Calu3 (cell line): Measurements from ENCODE around the gene HOXC11. TPM values are rescaled to one million over a fixed set of nuclear protein-coding genes. Genes with fewer than 3 reads are reported as not detected.
A peak's percentile ranks its signal among the peaks of the same experiment; 100 is the strongest.

ENCODE experiments used
- BruUV-seq: library from RNA; stranded (reverse); fragments of 400-500 nt; replicated peaks from 2 replicates; lab custom pipeline; 2021; lab: Mats Ljungman, UMichigan
- CTCF ChIA-PET: fragments of 300-600 bp; sonication (Branson Sonifier 250); formaldehyde crosslinking; loops from one replicate; lab custom pipeline; 2022; ENCODE audit warnings: antibody characterized with exemption; lab: Charles Lee
- DNase-seq: peaks from one replicate; pipeline ENCODE4 v3.0.0; 2022
- H3K27ac Mint-ChIP-seq: one replicate; pipeline ENCODE4 v1.8.0; 2022; ENCODE audit warnings: mixed read lengths; ENCODE audit not compliant: unreplicated experiment
- H3K27me3 Mint-ChIP-seq: one replicate; pipeline ENCODE4 v1.8.0; 2022; ENCODE audit warnings: mixed read lengths; ENCODE audit not compliant: unreplicated experiment
- H3K36me3 Mint-ChIP-seq: one replicate; pipeline ENCODE4 v1.8.0; 2022; ENCODE audit warnings: mild to moderate bottlenecking, moderate library complexity, mixed read lengths; ENCODE audit not compliant: insufficient read depth, unreplicated experiment
- H3K4me1 Mint-ChIP-seq: one replicate; pipeline ENCODE4 v1.8.0; 2022; ENCODE audit warnings: mild to moderate bottlenecking, low read depth, mixed read lengths; ENCODE audit not compliant: unreplicated experiment
- H3K4me3 Mint-ChIP-seq: one replicate; pipeline ENCODE4 v1.8.0; 2022; ENCODE audit warnings: mild to moderate bottlenecking, low read depth, moderate library complexity, mixed read lengths; ENCODE audit not compliant: unreplicated experiment
- H3K9me3 Mint-ChIP-seq: one replicate; pipeline ENCODE4 v1.8.0; 2022; ENCODE audit warnings: low read depth, mixed read lengths; ENCODE audit not compliant: unreplicated experiment
- intact Hi-C: fragments of 100-400 bp; cut with micrococcal nuclease; formaldehyde crosslinking; loops from one replicate; pipeline ENCODE4 v1.10.0; 2022; ENCODE audit not compliant: unreplicated experiment
- microRNA-seq: library from miRNA; unstranded; fragments of <30 nt; microRNA quantifications from one replicate; pipeline ENCODE4 v1.2.0, GENCODE V29; 2022
- total RNA-seq: library from RNA; stranded (reverse); gene quantifications from 2 replicates; pipeline ENCODE4 v1.2.3, GENCODE V29; 2022
- TF ChIP-seq, protein P1 (sequence below): fragments of 200-600 bp; IDR thresholded peaks from one replicate; pipeline ENCODE4 v1.8.0; 2022; ENCODE audit warnings: antibody characterized with exemption; ENCODE audit not compliant: unreplicated experiment

Gene HOXC11
- total RNA-seq, 1 experiment from 2014 or later = not detected

DNA sequence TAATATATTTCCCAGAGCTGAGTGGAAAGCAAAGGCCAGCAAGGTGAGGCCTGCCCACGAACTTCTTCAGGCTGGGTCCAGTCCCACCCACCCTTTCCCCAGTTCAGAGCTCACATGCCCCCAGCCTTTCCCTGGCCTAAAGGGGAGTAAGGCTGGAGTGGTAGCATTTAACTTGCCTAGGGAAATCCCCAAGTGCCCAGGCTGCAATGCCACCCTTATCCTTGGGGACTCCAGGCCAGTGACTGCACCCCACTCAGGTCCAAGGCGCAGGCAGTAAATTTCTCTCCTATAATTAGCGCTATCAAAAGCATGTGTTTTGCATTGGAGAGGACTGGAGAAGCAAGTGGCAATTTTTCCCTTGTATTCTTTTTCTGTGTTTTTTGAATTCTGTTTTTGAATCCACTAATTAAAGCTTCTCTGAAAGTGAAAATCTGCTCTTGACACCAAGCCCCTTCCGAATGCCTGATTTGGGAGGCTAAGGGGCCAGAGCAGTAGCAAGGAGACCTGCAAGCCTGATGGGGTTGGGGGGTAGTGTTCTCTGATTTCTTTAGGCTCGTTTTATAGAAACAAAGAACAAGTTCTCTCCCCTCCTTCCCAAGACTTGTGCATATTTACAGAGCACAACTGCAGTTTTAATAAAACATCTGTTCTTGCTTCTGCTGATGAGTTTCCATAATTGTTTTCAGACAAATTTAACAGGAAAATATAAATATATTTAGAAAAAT lies 51.8 kb downstream of the HOXC11 start:
- Mint-ChIP-seq H3K36me3 (peaks cover 6% of the 10 kb centered on the region), H3K4me3 (no peak overlapping the region), H3K27ac (no peak overlapping the region), H3K4me1 (no peaks in the 10 kb centered on the region), H3K9me3 (no peaks in the 10 kb centered on the region), H3K27me3 (peaks cover 100% of the 10 kb centered on the region)
- CTCF ChIA-PET = interaction anchor here (0.6 to 1.6 kb wide), 3 partner anchors 8 to 177 kb away, joined by 3 to 5 read pairs (median 4); partner anchors contain the start of gene HOXC5
- TF ChIP-seq, protein P1, sequence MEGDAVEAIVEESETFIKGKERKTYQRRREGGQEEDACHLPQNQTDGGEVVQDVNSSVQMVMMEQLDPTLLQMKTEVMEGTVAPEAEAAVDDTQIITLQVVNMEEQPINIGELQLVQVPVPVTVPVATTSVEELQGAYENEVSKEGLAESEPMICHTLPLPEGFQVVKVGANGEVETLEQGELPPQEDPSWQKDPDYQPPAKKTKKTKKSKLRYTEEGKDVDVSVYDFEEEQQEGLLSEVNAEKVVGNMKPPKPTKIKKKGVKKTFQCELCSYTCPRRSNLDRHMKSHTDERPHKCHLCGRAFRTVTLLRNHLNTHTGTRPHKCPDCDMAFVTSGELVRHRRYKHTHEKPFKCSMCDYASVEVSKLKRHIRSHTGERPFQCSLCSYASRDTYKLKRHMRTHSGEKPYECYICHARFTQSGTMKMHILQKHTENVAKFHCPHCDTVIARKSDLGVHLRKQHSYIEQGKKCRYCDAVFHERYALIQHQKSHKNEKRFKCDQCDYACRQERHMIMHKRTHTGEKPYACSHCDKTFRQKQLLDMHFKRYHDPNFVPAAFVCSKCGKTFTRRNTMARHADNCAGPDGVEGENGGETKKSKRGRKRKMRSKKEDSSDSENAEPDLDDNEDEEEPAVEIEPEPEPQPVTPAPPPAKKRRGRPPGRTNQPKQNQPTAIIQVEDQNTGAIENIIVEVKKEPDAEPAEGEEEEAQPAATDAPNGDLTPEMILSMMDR = no peak
- no TSS peak for BruUV-seq
- intact Hi-C loops = no loop called here
- no peak for DNase-seq

DNA sequence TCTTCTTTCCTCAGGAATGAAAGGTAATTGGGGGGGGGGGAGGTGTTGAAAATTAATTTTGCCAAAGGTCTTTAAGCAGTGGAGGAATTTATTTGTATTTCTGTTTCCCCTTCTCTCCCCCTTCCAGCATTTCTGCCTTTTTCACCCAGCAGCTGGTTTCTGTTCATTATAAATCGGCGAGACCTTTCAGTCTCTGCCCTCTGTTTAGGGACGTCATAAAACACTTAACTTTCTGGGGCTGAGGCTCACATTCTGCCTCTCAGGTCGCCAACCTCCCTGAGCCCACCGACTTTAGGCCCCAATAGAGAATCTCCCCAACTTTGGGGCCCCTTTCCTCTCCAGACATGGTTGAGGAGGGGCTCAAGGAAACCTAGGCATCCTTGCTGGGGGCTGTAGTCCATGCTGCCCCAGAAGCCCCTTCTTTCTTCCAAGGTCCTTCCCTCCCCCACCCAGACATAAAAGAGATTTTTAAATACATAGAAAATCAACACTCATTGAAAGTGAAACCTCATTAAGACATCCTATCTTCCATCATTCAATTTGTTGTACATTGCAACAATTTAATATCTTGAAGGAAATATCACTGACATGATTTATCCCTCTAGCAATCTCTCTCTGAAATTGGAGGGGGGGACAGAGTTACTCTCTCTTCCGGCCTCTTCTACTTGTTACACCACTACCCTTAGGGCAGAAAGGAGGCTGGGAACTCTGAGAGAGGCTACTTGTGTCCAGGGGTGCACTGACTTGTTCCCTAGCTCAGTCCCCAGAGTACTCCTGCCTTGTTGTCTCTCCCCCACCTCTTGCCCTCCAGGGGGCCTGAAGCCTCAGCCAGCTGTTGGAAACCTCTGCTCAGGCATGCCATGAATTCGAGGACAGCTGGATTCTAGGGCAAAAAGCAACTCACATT lies 52.8 kb downstream of the HOXC11 start:
- H3K27me3 Mint-ChIP-seq = peaks cover 100% of the 10 kb centered on the region
- CTCF ChIA-PET = interaction anchor here (0.5 to 1.3 kb wide), 4 partner anchors 8 to 176 kb away, joined by 3 to 7 read pairs (median 3); partner anchors contain the start of gene HOXC8
- no peak for DNase-seq
- peaks cover 6% of the 10 kb centered on the region for H3K36me3 Mint-ChIP-seq
- BruUV-seq = no TSS peak
- TF ChIP-seq, protein P1 = no peak
- intact Hi-C loops = no loop called here
- H3K9me3 Mint-ChIP-seq = no peaks in the 10 kb centered on the region
- H3K4me3 Mint-ChIP-seq = no peak overlapping the region
- H3K4me1 Mint-ChIP-seq = no peaks in the 10 kb centered on the region
- H3K27ac Mint-ChIP-seq = no peak overlapping the region

DNA sequence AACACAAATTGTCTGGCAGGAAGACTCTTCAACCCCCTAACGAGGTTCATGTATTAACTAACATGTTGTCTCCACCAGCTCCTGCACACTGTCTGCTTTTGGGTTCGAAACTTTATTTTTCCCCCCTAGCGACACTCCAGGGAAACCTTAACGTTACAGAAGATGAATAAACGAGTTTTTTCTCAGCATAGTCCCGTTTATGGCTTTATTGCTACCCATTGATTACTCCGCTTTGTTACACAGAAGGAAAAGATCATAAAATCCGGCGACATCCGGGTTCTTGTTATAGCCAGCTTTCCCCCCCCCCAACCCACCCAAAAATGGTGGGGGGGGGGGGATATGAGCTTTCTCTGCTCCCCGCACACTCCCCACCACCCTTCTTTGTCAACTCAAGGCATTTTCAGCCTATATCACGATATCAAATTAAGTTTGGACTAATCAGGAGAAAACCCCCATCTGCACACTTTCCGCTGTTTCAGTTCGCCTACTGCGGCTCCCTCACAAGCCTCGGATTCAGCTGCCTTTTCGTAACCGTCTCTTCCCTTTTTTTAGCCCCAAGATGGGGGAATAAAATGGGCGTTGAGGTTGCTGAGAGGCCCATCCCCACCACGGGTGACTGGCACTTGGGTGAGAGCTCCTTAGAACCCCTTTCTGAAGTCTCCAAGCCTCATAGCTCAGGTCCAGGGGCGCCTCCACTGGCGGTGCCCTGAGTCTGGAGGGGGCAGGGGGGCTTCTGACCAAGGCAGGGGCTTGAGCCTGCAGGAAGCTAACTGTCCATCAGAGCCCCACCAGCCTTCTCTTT lies 53.9 kb downstream of the HOXC11 start:
- BruUV-seq = no TSS peak

More for the DNA sequence above, 53.9 kb downstream of the HOXC11 start:
- H3K4me3 Mint-ChIP-seq = no peak overlapping the region
- no peaks in the 10 kb centered on the region for H3K4me1 Mint-ChIP-seq
- H3K9me3 Mint-ChIP-seq = no peaks in the 10 kb centered on the region
- no peak overlapping the region for H3K27ac Mint-ChIP-seq
- DNase-seq = no peak
- TF ChIP-seq, protein P1 = no peak
- H3K36me3 Mint-ChIP-seq = peaks cover 6% of the 10 kb centered on the region
- intact Hi-C loops = no loop called here
- CTCF ChIA-PET = interaction anchor here (0.5 to 2.3 kb wide), 7 partner anchors 9 to 181 kb away, joined by 3 to 12 read pairs (median 5); no protein-coding TSS in a partner anchor
- peaks cover 100% of the 10 kb centered on the region for H3K27me3 Mint-ChIP-seq

Small RNA genes lying within 50 kb of the gene (microRNA-seq; reads per million reads assigned to microRNA genes)
- 602 reads per million, percentile 80 among the genes with 10 or more reads in this experiment for gene MIR196A2

Other genes with a start within 250 kb of the HOXC11 start
- 42.1 and 44.4 TPM in 2 replicates for gene CALCOCO1, start 245.7 kb upstream of the HOXC11 start, total RNA-seq
- not detected in 2 replicates for gene CISTR, start 221.1 kb upstream of the HOXC11 start, total RNA-seq
- gene HOXC13, start 34.3 kb upstream of the HOXC11 start, total RNA-seq = not detected in 2 replicates
- not detected in 2 replicates for gene HOXC12, start 18.2 kb upstream of the HOXC11 start, total RNA-seq
- not detected in 2 replicates for gene HOTAIR, start 1.8 kb downstream of the HOXC11 start, total RNA-seq
- 0.51 and 0.71 TPM in 2 replicates for gene HOXC10, start 12.0 kb downstream of the HOXC11 start, total RNA-seq
- 0.42 and 0.54 TPM in 2 replicates for gene HOXC9, start 27.0 kb downstream of the HOXC11 start, total RNA-seq
- 0.24 TPM in 1 of 2 replicates, not detected in the other for gene HOXC8, start 35.9 kb downstream of the HOXC11 start, total RNA-seq
- 0.71 and 1.2 TPM in 2 replicates for gene HOXC6, start 55.3 kb downstream of the HOXC11 start, total RNA-seq
- gene HOXC5, start 59.9 kb downstream of the HOXC11 start, total RNA-seq = 0.20 TPM in 1 of 2 replicates, not detected in the other
- gene HOXC4, start 80.7 kb downstream of the HOXC11 start, total RNA-seq = 0.44 and 0.57 TPM in 2 replicates
- 66.2 and 69.4 TPM in 2 replicates for gene SMUG1, start 215.9 kb downstream of the HOXC11 start, total RNA-seq